Upper lobe of left lung (tissue), 6 donors: Measurements from ENCODE around the gene LRRC36. TPM values are rescaled to one million over a fixed set of nuclear protein-coding genes. Genes with fewer than 3 reads are reported as not detected.
A peak's percentile ranks its signal among the peaks of the same experiment; 100 is the strongest.

Source experiments
- ATAC-seq, 2 donors: fragments of 200-7000 bp; cut with Tn5 transposase; one replicate each; pipeline ENCODE4 v1.9.1; 2022; ENCODE audit warnings: mild to moderate bottlenecking in 2 of 2, moderate library complexity in 2 of 2; ENCODE audit not compliant: low FRiP score in 2 of 2
- DNase-seq, 2 donors: peaks; one replicate each; pipeline ENCODE4 v3.0.0-alpha.2; 2019 to 2020
- H3K27ac ChIP-seq, 4 donors: fragments of 200-600 bp; sonication (generic); one replicate each; pipeline ENCODE4 v1.5.1; 2016 to 2019
- H3K27me3 ChIP-seq, 4 donors: fragments of 200-600 bp; sonication (generic); one replicate each; pipeline ENCODE4 v1.5.1; 2017 to 2019
- H3K36me3 ChIP-seq, 4 donors: fragments of 200-600 bp; sonication (generic); one replicate each; pipeline ENCODE4 v1.5.1; 2016 to 2019
- H3K4me1 ChIP-seq, 4 donors: fragments of 200-600 bp; sonication (generic); one replicate each; pipeline ENCODE4 v1.5.1; 2018 to 2019
- H3K4me3 ChIP-seq, 4 donors: fragments of 200-600 bp; sonication (generic); one replicate each; pipeline ENCODE4 v1.5.1; 2017 to 2019; ENCODE audit warnings: mild to moderate bottlenecking in 2 of 4, moderate library complexity in 1 of 4
- H3K9me3 ChIP-seq, 4 donors: fragments of 200-600 bp; sonication (generic); one replicate each; pipeline ENCODE4 v1.5.1; 2018 to 2019
- EP300 ChIP-seq, 4 donors: sonication (generic); formaldehyde crosslinking; IDR thresholded peaks; one replicate each; pipeline ENCODE4 v1.5.1; 2017; ENCODE audit warnings: antibody characterized with exemption in 4 of 4, control low read depth in 2 of 4
- POLR2A ChIP-seq, 4 donors: fragments of 450-650 bp; IDR thresholded peaks; one replicate each; pipeline ENCODE4 v1.5.1; 2016 to 2017; ENCODE audit warnings: antibody characterized with exemption in 4 of 4, mild to moderate bottlenecking in 2 of 4
- POLR2AphosphoS5 ChIP-seq, 2 donors: sonication (generic); formaldehyde crosslinking; IDR thresholded peaks; one replicate each; pipeline ENCODE4 v1.5.1; 2017; ENCODE audit warnings: antibody characterized with exemption in 2 of 2
- WGBS, 2 donors: methylation state at CpG; one replicate each; pipeline ENCODE4 v1.1.5; 2017 to 2018; 5-methylcytosine and 5-hydroxymethylcytosine counted together
- total RNA-seq, 6 donors: library from RNA; depleted of rRNA in 4 of 6; stranded (reverse); fragments of >200 nt in 4 of 6; gene quantifications; one replicate each; pipeline versions ENCODE4 v1.1.0 to v1.2.1, GENCODE V29; 2016 to 2021
- TF ChIP-seq, protein P1 (sequence below), 6 experiments: fragments of 450-650 bp in 4 of 6; fragments of 200-600 bp in 2 of 6; sonication (generic) in 2 of 6; IDR thresholded peaks; one replicate each; pipeline ENCODE4 v1.5.1; 2016 to 2019; ENCODE audit warnings: antibody characterized with exemption in 6 of 6
- donor health status: DM: no; HTN: no; CAD: no; lungs with moderate emphysema.
- donor health status: DM: no; HTN: yes; CAD: no; lungs with severe emphysema.

Gene LRRC36
- total RNA-seq, 6 donors from 2014 or later, result 5.9 to 110 (median 22.8) TPM

DNA sequence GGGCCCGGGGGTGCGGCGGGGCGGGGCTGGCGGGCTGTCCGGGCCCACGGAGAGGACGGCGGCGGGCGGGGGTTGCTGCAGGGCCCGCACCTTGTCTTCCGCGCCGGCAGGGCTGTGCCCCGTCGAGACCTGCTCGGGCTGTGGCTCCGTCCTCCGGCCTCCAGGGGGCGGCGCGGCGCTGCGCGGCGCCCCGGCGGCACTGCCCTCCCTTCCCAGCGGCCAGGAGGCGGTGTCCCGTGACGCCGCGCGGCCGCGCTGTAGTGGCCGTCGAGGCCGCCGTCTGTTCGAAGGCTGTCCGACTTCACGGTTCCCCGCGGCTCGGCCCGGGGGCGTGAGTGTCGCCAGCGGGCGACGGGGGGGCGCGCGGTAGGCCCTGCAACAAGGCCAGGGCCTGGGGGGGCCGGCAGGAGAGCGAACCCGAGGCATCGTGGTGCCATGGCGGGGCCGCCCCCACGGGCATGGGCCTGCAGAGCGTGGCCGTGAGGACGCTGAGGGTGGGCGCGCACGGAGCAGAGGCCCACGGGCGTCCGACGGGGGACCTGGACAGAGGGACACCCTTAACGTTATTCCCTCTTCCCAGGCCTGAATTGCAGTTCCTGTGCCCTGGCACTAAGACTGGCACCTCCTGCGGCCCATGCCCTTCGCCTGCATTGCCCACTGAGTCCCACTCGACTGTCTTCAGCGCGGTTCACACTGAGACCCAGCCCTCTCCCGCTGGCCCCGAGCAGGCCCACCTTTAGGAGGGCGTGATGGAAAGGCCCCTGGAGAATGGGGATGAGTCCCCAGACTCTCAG lies 47.1 kb upstream of the LRRC36 start, which contains the start of gene PLEKHG4:
Gene PLEKHG4 (plus strand): TSS at position 237 of the 794 bp plus-strand sequence. CDS start 513 bp downstream, at position 750.
- WGBS, 2 donors, result 73 to 74% methylated on average over 14 to 29 of the region's 83 CpGs
- Histone ChIP-seq H3K27me3 (no peaks in the 10 kb centered on the region), H3K9me3 (no peaks in the 10 kb centered on the region), H3K36me3 (peaks cover 0 to 10% (median 0%) of the 10 kb centered on the region in 4 donors), H3K27ac (peak within 1 kb of the TSS; percentile 59 to 81 (median 78)), H3K4me3 (peak within 1 kb of the TSS; percentile 48 to 74 (median 58)), H3K4me1 (peaks cover 20 to 25% (median 23%) of the 10 kb centered on the region in 4 donors)
- DNase-seq, result peak; percentile 83 to 97
- ATAC-seq, result peak; percentile 90 to 92
- TF ChIP-seq, protein P1, sequence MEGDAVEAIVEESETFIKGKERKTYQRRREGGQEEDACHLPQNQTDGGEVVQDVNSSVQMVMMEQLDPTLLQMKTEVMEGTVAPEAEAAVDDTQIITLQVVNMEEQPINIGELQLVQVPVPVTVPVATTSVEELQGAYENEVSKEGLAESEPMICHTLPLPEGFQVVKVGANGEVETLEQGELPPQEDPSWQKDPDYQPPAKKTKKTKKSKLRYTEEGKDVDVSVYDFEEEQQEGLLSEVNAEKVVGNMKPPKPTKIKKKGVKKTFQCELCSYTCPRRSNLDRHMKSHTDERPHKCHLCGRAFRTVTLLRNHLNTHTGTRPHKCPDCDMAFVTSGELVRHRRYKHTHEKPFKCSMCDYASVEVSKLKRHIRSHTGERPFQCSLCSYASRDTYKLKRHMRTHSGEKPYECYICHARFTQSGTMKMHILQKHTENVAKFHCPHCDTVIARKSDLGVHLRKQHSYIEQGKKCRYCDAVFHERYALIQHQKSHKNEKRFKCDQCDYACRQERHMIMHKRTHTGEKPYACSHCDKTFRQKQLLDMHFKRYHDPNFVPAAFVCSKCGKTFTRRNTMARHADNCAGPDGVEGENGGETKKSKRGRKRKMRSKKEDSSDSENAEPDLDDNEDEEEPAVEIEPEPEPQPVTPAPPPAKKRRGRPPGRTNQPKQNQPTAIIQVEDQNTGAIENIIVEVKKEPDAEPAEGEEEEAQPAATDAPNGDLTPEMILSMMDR (IDR thresholded peaks at IDR 0.05), result peak; percentile 91 to 98 (median 97)
- TF ChIP-seq EP300 (IDR thresholded peaks at IDR 0.05) (no peak), POLR2A (IDR thresholded peaks at IDR 0.05) (peak in 1 of 4 donors; percentile 52)

DNA sequence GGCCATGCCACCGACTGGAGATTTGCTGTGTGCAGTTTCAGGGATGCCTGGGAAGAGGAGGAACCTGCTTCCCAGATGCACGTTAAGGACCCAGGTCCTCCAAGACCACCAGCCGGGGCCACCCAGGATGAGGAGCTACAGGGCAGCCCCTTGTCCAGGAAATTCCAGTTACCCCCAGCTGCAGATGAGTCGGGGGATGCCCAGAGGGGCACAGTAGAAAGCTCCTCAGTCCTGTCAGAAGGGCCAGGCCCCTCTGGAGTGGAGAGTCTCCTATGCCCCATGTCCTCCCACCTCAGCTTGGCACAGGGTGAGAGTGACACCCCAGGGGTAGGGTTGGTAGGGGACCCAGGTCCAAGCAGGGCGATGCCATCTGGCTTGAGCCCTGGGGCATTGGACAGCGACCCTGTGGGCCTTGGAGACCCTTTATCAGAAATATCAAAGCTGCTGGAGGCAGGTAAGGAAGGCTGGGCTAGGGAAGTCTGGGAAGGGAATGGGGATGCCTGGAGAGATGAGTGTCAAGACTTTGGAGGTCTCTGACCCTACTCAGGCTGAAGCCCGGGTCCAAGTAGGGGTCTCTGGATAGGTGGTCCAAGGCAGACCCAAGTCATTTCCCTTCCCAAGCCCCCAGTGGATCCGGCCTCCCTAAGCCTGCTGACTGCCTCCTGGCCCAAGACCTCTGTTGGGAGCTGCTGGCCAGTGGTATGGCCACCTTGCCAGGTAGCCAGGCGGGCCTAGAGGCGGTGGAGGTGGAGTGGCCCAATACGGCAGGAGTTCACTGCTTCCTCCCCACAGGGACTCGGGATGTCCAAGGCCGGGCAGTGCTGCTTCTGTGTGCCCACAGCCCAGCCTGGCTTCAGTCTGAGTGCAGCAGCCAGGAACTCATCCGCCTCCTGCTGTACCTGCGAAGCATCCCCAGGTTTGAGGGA lies 46.3 kb upstream of the LRRC36 start:
- TF ChIP-seq POLR2AphosphoS5 (IDR thresholded peaks at IDR 0.05) (no peak), POLR2A (IDR thresholded peaks at IDR 0.05) (no peak), EP300 (IDR thresholded peaks at IDR 0.05) (no peak)
- TF ChIP-seq, protein P1 (IDR thresholded peaks at IDR 0.05), result no peak
- WGBS, 2 donors, result 91 to 93% methylated on average over 6 to 15 of the region's 15 CpGs
- no peak for DNase-seq
- Histone ChIP-seq H3K36me3 (peaks cover 0 to 7% (median 0%) of the 10 kb centered on the region in 4 donors), H3K27ac (peak overlapping the region in 1 of 4 donors; percentile 79), H3K27me3 (no peaks in the 10 kb centered on the region), H3K4me1 (peaks cover 20 to 25% (median 23%) of the 10 kb centered on the region in 4 donors), H3K9me3 (no peaks in the 10 kb centered on the region), H3K4me3 (peak overlapping the region in 3 of 4 donors; percentile 58 to 74 (median 58))
- no peak for ATAC-seq

DNA sequence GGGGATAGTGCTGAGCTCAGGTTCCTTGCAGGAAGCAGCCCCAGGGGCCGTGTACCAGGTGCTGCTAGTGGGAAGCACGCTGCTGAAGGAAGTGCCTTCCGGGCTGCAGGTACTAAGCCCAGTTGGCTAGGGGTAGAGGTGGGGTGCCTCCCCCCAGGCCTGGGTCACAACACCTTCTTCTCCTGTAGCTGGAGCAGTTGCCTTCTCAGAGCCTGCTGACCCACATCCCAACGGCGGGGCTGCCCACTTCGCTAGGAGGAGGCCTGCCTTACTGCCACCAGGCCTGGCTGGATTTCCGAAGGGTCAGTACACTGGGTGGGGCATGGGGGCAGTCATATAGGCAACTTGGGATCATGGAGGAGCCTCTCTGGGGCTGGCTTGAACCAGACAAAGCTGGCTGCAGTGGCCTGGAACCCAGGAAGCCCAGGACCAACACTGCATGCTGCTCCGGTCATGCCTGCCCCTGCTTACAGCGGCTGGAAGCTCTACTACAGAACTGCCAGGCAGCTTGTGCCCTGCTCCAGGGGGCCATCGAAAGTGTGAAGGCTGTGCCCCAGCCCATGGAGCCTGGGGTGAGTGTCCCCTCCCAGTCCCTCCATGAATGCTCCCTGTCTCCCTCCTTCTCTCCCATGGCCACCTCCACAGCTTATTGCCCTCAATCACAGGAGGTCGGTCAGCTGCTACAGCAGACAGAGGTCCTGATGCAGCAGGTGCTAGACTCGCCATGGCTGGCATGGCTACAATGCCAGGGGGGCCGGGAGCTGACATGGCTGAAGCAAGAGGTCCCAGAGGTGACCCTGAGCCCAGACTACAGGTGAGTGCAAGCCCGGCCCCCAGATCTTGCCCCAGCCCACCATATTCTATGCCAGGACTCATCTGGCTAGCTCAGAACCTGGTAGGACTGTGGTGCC lies 44.8 kb upstream of the LRRC36 start:
- ATAC-seq (no peak), DNase-seq (no peak)
- Histone ChIP-seq H3K27me3 (no peaks in the 10 kb centered on the region), H3K4me1 (peaks cover 20 to 25% (median 23%) of the 10 kb centered on the region in 4 donors), H3K4me3 (no peak overlapping the region), H3K36me3 (no peaks in the 10 kb centered on the region), H3K27ac (no peak overlapping the region), H3K9me3 (no peaks in the 10 kb centered on the region)
- WGBS, 2 donors, result 89 to 100% methylated on average over 3 to 8 of the region's 14 CpGs
- TF ChIP-seq, protein P1 (IDR thresholded peaks at IDR 0.05), result no peak
- no peak for TF ChIP-seq EP300 (IDR thresholded peaks at IDR 0.05)
- TF ChIP-seq POLR2A (IDR thresholded peaks at IDR 0.05), result no peak
- TF ChIP-seq POLR2AphosphoS5 (IDR thresholded peaks at IDR 0.05), result no peak

GRCh38 chr16:67282447-67282805 lies 44.2 kb upstream of the LRRC36 start:
- no peaks in the 10 kb centered on the region for H3K27me3 ChIP-seq
- TF ChIP-seq EP300 (IDR thresholded peaks at IDR 0.05), result no peak
- TF ChIP-seq, protein P1 (IDR thresholded peaks at IDR 0.05), result no peak
- no peak for TF ChIP-seq POLR2A (IDR thresholded peaks at IDR 0.05)
- WGBS, 2 donors, result 93 to 97% methylated on average over 7 to 10 of the region's 10 CpGs
- H3K27ac ChIP-seq, result no peak overlapping the region
- H3K4me1 ChIP-seq, result peaks cover 19 to 23% (median 21%) of the 10 kb centered on the region in 4 donors
- DNase-seq, result no peak
- H3K36me3 ChIP-seq, result no peaks in the 10 kb centered on the region
- no peak overlapping the region for H3K4me3 ChIP-seq
- H3K9me3 ChIP-seq, result no peaks in the 10 kb centered on the region
- no peak for ATAC-seq
